ENCODE measurements around the gene CAPN5. TPM values are rescaled to one million over a fixed set of nuclear protein-coding genes. Genes with fewer than 3 reads are reported as not detected.

CAPN5 gene
- total and polyA plus RNA-seq, 2 of the 8 experiments (the other 6 are each of a cell fraction or from before 2014, with no cell fraction given), result 21.5 to 22.4 TPM

- Histone ChIP-seq H2AK5ac (ENCODE audit: low read depth, low read length) (no peak overlapping the region), H4K20me1 (replicated peaks in 1 of 2; ENCODE audit: control insufficient read depth in 1 of 2, insufficient read depth in 2 of 2, low read length in 2 of 2) (no peaks in the 10 kb centered on the region)
- TF ChIP-seq TAF7 (optimal IDR thresholded peaks at IDR 0.05; ENCODE audit: borderline replicate concordance, low read depth, low read length), result no peak
- no peak for TF ChIP-seq SAP30 (IDR thresholded peaks at IDR 0.05; ENCODE audit: insufficient read depth, insufficient replicate concordance, low read length)
- no peak for TF ChIP-seq SP4 (IDR thresholded peaks at IDR 0.05; ENCODE audit: low read length)
- TF ChIP-seq FOSL1 (IDR thresholded peaks at IDR 0.05; ENCODE audit: insufficient read depth, low read depth, low read length), result no peak
- TF ChIP-seq CTBP2 (IDR thresholded peaks at IDR 0.05; ENCODE audit: borderline replicate concordance, insufficient read depth, insufficient read length, low read length), result no peak
- no peak for TF ChIP-seq USF2 (IDR thresholded peaks at IDR 0.05; ENCODE audit: low read length)
- no peak for TF ChIP-seq RFX5 (IDR thresholded peaks at IDR 0.05; ENCODE audit: borderline replicate concordance, low read depth, low read length)
- TF ChIP-seq POU5F1 (IDR thresholded peaks at IDR 0.05; ENCODE audit: low read depth, low read length), result no peak
- TF ChIP-seq SIN3A (conservative IDR thresholded peaks at IDR 0.05 in 1 of 2, IDR thresholded peaks at IDR 0.05 in 1 of 2; ENCODE audit: low read depth in 1 of 2, low read length in 2 of 2), result no peak
- TF ChIP-seq CHD2 (IDR thresholded peaks at IDR 0.05; ENCODE audit: low read length), result no peak
- TF ChIP-seq GTF2F1 (IDR thresholded peaks at IDR 0.05; ENCODE audit: borderline replicate concordance, low read depth, low read length), result no peak
These were observed 13.4 kb upstream of the CAPN5 start for GRCh38 chr11:77053217-77054015.

More at GRCh38 chr11:77053217-77054015, 13.4 kb upstream of the CAPN5 start:
- Histone ChIP-seq H3K36me3 (ENCODE audit: control insufficient read depth in 2 of 4, insufficient read depth in 4 of 4, low read length in 3 of 4) (no peaks in the 10 kb centered on the region), H2BK20ac (ENCODE audit: low read length) (no peak overlapping the region), H4K91ac (replicated peaks; ENCODE audit: insufficient read length, low read length) (no peak overlapping the region), H3K4ac (replicated peaks; ENCODE audit: insufficient read length, low read depth, low read length) (no peak overlapping the region), H3K4me3 (ENCODE audit: extremely low read depth in 1 of 4, insufficient read depth in 2 of 4, low read depth in 3 of 4, low read length in 4 of 4) (no peak overlapping the region), H3K56ac (replicated peaks; ENCODE audit: insufficient read length, low read depth, low read length) (no peak overlapping the region), H2BK12ac (ENCODE audit: low read depth, low read length) (no peak overlapping the region), H3K9ac (replicated peaks in 1 of 4; ENCODE audit: extremely low read depth in 1 of 4, low read depth in 3 of 4, low read length in 3 of 4) (no peak overlapping the region), H2BK120ac (replicated peaks; ENCODE audit: low read depth, low read length) (no peak overlapping the region), H3K4me2 (ENCODE audit: insufficient read depth in 1 of 2, low read depth in 2 of 2, low read length in 2 of 2) (no peak overlapping the region), H2BK15ac (ENCODE audit: low read length) (no peak overlapping the region), H3K27ac (ENCODE audit: low read depth, low read length) (no peak overlapping the region), H3K79me2 (ENCODE audit: control insufficient read depth in 1 of 2, insufficient read depth in 2 of 2, low read length in 2 of 2) (no peaks in the 10 kb centered on the region), H3K14ac (ENCODE audit: insufficient read length) (no peak overlapping the region), H3K27me3 (replicated peaks in 1 of 4; ENCODE audit: control insufficient read depth in 3 of 4, extremely low read depth in 1 of 4, insufficient read depth in 3 of 4, low read length in 3 of 4) (no peaks in the 10 kb centered on the region), H3K23ac (ENCODE audit: insufficient read length) (no peak overlapping the region), H3K4me1 (replicated peaks in 1 of 4; ENCODE audit: control insufficient read depth in 3 of 4, insufficient read depth in 4 of 4, low read length in 3 of 4) (no peaks in the 10 kb centered on the region), H2BK5ac (ENCODE audit: low read depth, low read length) (no peak overlapping the region), H3K18ac (ENCODE audit: extremely low read depth, low read length) (no peak overlapping the region), H2AFZ (ENCODE audit: low read length) (no peak overlapping the region), H3K9me3 (ENCODE audit: insufficient read depth in 2 of 2, low read depth in 1 of 2, low read length in 1 of 2) (peaks cover 0 to 3% of the 10 kb centered on the region in 2 experiments; a peak in 1 of 4 replicates), H3K23me2 (ENCODE audit: low read depth, low read length) (no peaks in the 10 kb centered on the region), H4K5ac (ENCODE audit: insufficient read length, low read depth, low read length) (no peak overlapping the region), H4K8ac (ENCODE audit: extremely low read depth, insufficient read depth, low read length) (no peak overlapping the region; the same call in 1 of the 2 replicates), H3K79me1 (ENCODE audit: low read depth, low read length) (no peaks in the 10 kb centered on the region)
- POLR2A ChIA-PET (ENCODE audit: partially characterized antibody), result no interaction called here
- CTCF ChIA-PET (ENCODE audit: partially characterized antibody), result interaction anchor here (0.6 to 12.7 kb wide), 12 partner anchors 8 to 192 kb away, joined by 3 to 201 read pairs (median 4); partner anchors contain the start of gene MYO7A
- FAIRE-seq (no peak), DNase-seq (ENCODE audit: low read depth in 1 of 2, low spot score in 2 of 2) (no peak)
- 91% methylated on average over 14 of the region's 14 CpGs; no CpG with 5 or more reads in 1 of the 2 experiments for WGBS, 2 experiments (ENCODE audit: extremely low coverage in 1 of 2, insufficient coverage in 1 of 2, insufficient read length in 1 of 2, insufficient replicate concordance in 2 of 2, low coverage in 1 of 2, low lambda C conversion rate in 2 of 2, missing lambda C conversion rate in 1 of 2)
